HUDEP-2 (cell line): ENCODE data around the gene ABR.
"Not testable (repeated sequence)": the region's sequence is repeated elsewhere in the genome, so short reads cannot be mapped to it uniquely, and the experiment has no call there.

Experiments used
- DNase-seq, 76 experiments: peaks; one replicate each; lab custom pipeline; 2025; ENCODE audit not compliant: unreplicated experiment in 76 of 76; lab: John Stamatoyannopoulos, UW

The ABR gene

DNA sequence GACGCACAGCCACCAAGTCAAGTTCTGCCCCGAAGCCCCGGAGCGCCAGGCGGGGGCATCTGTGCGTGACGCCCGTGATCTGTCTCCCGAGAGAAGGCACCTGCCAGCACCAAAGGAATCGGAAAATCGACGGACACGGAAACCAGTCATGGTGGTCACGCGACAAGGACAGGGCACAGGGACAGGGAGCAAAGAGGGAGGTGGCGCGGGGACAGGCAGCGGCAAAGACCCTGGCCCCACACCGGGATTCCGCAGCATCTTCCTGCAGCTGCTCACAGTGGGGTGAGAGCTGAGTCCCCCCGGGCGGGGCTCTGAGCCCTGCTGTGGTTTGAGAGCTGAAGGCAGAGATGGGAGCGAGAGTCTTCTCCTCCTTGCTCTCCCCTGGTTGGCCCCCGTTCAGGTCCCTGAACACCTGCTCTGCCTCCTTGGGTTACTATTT, 56.4 kb downstream of the ABR start:
- DNase-seq: no peak

DNA sequence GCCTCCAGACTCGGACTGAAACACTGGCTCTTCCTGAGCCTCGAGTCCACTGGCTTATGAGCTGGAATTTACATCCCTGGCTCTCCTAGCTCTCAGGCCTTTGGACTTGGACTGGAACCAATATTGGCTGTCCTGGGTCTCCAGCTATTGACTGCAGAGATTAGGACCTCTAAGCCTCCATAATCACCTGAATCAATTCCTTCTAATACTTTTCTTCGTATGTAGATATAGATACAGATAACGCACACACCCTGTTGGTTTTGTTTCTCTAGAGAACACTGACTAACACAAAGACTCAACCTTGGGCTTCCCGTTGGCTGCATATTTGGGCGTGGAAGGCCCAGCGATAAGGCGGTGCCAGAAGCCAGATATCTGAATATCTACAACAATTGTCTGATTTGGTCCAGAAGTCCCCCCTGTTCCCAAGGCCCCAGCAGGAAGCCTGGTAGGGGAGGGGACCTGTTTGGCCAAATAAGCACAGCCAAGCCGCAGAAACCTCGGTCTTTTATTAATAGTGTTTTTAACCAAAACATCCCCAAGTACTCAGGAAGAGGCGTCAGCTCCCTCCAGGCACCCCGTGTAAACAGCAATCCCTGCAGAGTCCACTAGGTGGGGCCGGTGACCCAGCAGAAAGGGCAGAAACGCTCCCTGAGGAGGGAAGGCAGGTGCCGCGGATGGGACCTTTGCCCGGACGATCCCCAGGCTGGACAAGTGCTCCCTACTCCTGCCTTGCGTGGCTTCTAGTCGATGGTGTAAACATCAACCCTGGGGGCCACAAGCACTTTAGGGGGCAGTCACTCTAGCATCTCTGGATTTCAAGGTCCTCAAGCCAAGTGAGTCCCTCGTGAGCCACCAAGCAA, 57.0 kb downstream of the ABR start:
- peak in 69 of 76 experiments; percentile 12 to 83 (median 57) for DNase-seq

DNA sequence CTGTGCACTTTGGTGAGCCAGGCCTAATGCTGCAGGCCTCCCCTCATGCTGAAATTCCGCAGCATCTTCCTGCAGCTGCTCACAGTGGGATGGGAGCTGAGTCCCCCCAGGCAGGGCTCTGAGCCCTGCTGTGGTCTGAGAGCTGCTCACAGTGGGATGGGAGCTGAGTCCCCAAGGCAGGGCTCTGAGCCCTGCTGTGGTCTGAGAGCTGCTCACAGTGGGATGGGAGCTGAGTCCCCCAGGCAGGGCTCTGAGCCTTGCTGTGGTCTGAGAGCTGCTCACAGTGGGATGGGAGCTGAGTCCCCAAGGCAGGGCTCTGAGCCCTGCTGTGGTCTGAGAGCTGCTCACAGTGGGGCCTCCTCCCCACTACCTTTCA, 58.4 kb downstream of the ABR start:
- not testable (repeated sequence) for DNase-seq

DNA sequence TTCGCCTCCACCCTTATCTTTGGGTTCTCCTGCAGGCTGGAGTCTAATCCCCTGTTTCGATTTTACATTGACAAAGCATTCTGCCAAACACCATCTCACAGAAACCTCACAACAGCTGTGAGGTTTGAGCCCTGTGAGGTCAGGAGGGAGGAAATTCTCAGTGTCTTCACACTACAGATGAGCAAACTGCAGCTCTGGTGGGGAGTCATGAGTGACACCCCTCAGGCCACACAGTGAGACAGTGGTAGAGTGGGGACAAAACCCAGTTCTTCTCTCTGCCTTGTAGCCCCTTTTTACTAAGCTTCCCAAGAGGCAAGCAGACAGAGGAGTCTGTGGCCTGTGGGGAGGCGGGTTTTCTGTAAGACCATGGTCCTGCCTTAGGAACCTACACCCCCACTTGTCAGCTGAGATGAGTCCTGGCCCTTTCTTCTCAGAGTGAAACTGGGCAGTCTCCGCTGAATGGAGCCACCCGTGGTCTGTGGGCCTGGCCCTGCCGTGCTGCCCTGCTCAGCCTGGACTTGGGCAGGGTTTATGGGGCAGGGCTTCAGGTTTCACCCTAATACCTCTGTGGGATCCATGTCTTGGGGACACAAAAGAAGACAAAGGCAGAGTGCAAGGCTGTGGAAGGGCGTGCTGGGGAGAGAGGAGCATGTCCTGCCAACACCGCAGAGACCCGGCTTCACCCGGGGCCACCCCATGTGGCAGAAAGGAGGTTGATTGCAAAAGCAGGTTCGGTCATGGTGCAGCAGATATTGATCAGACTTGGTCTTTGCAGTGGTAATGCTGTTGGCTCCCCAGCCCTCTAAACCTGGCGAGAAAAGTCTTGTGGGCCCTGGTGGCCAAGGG, 59.0 kb downstream of the ABR start:
- no peak for DNase-seq

DNA sequence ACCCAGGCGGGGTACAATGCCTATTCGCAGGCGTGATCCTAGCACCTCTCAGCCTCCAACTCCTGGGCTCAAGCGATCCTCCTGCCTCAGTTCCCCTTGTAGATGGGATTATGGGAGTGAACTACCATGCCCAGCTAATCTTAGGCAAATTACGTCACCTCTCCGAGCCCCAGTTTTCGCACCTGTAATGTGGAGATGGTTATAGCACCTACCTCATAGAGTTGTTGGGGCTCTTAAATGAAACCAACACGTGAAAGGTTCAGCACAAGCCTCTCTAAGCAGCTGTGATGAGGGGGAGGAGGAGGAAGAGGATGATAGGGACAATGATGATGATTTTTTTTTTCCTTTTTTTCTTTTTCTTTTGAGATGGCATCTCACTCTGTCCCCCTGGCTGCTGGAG, 59.9 kb downstream of the ABR start:
- no peak for DNase-seq

DNA sequence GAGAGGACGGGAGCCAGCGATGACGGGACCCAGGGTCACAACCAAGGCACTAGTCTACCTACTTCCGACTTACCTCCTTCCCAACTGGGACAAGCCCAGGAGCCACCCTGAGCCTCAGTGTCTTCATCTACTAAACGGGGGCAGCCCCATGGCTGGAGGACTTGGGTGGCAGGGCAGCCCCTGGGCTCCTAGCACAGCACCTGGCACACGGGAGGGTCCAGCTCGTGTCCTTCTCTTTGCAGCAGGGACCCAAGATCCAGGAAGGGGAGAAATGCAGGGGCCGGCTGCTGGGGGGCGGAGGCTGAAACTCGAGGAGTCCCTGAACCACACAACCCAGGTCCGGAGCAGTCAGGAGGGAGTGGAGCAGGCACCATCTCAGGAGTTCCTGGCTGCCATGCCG, 63.2 kb downstream of the ABR start:
- DNase-seq: no peak

DNA sequence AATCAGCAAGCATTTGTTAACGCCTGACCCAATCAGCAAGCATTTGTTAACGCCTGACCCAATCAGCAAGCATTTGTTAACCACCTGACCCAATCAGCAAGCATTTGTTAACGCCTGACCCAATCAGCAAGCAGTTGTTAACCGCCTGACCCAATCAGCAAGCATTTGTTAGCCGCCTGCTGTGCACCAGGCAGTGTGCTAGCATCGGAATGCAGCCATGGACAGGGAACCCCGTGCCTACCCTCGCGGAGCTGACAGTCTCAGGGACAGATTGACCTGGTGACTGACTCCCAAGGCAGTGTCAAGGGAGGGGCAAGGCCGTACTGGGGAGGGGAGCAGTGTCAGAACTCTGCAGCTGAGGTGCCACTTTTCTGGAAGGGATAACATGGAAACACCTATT, 66.9 kb downstream of the ABR start:
- no peak for DNase-seq

DNA sequence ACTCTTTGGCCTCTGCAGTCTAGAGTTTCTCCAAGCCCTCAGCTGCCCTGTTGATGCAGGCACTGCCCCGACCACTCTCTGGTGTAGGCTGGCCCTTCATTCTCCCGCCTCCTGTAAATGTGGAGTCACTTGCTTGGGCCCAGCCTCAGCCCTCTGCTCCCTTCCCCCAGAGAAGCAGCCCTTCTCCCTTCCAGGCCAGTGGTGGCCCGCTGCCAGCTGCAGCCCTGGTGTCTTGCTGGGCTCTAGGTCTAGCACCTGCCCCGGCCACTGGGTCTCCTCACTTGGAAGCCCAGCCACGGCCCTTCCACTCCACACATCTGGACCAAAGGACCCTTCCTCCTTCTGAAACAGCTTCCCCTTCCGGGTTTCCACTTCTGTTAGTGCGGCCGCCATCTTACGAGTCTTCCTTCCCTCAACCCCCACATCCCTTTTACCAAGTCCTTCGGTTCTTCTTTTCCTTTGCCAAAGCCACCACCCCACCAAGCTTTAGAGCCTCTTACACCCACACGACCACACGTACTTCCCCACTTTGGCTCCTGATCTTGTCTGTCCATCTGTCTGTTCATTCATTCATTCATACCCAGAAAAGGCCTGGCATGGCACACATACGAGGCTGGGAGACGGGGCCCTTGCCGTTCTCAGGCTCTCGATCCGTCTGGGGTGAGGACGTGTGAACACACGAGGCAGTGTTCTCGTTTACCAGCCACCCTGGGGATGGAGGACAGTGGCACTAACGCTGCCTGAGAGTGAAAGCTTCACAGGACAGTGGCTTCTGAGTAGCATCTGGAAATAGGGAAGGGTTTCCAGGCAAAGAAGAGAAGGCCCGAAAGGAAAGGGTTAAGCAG, 68.0 kb downstream of the ABR start:
- peak in 3 of 76 experiments; percentile 1 to 21 (median 2) for DNase-seq

DNA sequence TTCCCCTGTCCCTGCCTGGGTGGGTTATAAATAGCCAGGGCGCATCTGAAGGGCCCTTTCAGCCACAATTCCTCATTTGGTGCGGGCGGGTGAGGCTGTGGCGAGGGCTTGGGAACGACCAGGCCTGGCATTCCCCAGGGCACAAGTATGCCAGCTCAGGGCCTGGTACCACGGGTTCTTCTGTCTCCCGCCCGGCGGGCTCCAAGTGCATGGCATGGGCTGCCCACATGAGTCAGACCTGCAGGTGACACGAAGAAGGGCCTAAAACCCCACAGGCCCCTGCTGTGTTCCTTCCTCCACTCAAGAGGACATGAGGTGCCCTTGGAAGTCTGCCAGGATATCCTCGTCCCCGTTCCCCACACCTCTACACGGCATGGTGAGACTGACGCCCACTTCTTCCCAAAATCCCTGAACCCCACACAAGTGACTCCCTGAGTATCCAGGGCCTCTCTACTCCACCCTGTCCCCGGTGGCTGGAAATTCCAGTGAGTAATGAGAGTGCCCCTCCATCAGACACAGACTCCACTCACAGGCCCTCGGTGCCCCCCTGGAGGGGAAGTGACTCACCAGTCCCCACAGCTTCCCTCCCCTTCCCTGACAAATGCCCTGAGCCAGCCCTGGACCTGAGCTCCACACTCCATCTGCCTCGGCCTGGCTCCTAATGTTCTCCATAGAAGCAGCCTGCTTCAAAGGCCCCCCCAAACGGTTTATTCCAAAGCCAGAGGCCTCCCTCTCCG, 68.8 kb downstream of the ABR start:
- DNase-seq: no peak

DNA sequence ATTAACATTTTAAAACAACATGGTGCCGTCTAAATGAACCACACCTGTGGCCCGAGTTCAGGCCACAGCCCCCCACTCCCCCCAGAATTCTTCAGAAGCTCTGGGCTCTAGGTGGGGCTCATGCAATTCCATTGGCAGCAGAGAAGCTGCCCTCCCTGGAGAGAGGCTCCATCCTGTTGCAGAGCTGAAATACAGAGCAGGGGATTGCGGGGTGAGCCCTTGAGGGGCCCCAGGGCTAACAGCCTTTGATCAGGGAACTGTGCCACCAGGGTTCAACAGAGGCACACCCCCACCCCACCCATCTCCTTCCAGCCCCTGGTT, 69.3 kb downstream of the ABR start:
- DNase-seq: no peak

DNA sequence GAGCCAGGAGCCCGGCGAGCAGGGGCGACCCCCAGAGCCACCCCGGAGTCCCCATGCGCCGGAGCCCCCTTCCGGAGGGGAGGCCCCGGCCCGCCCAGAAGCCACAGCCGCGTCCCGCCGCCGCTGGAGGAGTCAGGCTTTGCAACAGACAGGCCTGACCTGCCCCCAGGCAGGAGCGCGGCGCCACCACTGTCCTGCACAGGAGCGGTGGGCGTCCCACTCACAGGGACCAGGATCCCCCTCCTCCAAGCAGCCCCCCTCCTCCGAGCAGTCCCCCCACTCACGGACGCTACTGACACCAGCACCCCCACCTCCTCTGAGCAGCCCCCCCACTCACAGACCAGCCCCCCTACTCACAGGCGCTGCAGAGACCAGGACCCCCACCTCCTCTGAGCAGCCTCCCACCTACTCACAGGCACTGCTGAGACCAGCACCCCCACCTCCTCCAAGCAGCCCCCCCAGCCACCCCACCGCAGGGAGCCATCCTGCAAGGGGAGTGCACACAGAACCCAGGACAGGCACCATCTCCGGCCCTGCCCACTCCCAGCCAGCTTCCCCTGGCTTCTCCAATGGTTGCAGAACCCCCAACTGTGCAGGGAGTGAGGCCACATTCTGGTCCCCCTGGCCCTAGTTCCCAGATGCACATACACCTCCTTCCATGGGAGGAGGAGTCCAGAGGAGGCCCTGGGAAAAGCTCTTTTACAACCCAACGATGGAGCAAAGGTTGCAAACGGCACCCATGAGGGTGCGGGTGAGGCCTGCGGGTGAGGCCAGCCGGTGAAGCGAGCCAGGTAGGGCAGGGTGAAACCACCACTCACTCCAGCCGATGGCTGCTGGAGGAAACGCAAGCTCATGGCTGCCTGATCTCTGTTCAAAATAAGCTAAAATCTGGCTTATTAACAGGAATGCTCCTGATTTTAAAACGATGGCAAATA, 69.9 kb downstream of the ABR start:
- DNase-seq: peak in 5 of 76 experiments; percentile 9 to 41 (median 32)

DNA sequence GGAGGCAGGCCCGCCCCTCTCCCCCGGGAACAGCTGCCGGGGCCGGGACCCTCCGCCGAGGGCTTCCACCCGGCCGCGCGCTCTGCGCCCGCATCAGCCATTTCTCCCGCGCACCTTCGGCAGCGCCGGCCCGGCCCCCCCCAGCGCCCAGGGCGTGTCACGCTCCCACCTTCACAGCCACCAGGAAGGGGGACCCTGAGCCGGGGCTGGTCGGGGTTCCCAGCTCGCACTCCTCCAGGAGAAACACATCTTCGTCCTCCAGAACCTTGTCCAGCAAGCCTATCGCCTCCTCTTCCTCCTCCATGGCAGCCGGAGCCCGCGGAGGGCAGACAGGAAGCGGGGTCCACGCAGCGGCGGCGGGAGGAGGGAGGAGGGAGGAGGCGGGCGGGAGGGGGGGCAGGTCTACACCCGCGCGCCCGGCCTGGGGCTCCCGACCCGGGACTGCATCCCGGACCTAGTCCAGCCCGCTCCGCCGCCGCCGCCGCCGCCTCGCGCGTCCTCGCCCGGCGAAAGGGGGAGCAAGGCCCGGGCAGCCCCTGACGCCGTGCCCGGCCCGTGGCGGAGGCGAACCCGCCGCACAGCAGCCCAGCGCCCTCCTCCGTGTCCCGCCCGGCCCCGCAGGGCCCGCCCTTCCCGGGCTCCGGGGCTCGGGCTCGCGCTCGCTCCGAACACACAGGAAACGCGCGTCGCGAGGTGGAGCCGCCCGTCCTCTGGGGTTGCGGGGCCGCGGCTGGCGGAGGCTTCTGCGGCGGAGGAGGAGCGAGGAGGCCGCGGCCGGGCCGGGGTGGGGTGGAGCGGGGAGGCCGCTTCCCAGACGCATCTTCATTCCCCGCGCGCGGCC, 70.8 kb downstream of the ABR start:
- DNase-seq: peak in 19 of 76 experiments; percentile 7 to 41 (median 17)

DNA sequence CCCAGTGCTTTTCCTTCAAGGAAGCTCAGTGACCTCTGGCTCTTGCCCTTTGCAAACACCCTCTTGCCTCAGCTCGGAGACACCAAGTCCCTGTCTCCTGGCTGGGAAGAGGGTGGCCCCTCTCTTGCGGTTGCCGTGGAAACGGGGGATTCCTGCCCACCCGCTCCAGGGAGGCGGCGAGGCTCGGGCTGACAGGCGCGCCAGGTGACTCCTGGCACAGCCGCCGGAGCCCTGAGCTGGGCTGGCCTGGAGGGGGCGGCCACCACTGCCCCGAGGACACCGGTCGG, 71.4 kb downstream of the ABR start:
- no peak for DNase-seq

DNA sequence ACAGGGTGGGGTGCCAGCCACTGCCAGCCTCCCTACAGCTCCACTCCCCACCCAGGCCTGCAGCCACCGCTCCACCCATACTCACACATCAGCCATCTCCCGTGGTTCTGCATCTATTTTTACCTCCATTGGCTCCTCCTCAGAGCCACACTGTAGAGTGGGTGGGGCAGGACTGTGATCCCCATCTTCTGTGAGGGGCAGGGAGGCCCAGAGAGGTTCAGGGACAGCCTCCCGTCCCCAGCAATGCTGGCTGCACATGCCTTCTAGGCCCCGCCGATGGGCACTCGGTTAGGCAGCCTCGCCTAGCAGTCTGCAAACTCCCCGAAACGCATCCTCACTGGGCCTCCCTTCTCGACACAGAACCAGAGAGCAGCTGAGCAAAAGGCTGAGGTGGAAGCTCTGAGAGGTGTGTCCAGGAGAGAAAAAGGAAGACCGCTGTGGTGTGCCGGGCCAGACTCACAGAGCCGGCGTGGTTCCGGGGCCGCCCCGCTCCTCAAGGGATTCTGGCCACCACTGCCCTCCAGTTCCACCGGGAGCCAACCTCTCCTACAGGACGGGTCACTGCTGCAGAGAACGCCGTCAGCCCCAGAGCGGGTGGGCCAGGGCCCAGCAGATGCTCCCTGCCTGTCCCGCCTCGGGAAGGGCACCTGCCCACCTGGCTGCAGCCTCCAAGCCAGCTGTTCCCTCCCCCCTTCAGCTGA, 71.9 kb downstream of the ABR start:
- no peak for DNase-seq

DNA sequence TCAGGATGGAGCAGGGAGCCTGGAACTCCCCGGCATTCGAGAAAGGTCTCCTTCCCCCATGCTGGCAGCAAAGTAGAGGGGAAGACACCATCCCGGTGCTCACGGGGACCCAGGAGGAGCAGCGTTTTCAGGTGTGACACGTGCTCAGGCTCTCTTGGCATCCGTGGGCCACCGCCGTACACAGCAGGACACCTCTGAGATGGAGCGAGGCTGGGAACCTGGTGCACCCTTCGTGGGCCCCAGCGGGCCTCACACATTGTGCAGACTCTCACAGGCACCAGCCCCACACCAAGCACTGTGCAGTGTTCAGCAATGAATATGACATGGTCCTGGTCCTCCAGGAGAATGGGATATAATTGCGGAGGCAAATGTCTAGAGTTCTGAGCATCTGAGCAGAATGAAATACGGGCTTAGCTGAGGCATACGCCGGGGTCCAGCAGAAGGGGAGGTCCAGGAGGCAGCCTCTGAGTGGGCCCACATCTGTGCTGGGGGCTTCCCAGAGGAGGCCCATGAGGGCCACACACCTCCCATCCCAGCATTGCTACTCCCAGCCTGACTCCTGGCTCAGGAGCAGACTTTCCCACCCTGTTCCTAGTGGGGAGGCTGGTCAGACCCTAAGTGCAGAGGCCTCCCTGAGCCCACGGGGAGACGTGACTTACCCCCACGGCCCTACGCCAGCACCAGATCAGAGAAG, 72.6 kb downstream of the ABR start:
- no peak for DNase-seq

DNA sequence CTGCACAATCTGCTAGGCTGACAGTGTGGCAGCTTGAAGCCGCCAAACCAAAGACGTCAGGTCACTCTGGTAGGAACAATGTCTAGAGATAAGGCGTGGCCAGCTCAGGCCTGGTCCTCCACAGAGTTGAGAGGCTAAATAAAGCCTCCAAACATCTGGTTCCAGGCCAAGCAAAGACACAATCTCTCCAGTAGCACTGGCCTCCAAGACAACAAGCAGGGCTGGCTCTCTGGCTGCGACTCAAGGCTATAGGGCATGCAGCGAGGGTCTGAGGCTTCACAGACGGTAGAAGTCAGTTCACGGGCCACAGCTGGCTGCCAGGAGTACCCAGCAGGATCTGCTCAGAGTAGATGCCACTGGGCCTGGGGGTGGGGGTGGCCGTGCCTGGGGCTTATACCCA, 75.6 kb downstream of the ABR start:
- peak in 1 of 76 experiments; percentile 20 for DNase-seq

DNA sequence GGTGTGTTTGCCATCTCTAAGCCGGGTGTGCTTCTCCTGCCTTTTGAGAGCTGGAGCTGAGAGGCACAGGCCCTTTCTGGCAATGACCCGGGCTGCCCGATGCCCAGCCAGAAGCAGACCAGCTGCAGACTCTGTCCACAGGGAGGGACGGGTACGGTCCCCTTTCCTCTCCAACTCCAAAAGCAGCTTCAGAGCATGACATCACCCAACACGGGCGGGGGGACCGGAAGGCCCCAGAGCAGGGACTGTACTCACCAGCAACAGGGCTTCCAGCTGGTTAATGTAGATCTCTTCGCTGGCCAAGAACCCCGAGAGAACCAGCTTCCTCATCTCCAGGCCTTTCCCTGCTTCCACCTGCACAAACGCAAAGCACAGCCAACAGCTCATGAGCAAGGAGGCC, 79.4 kb downstream of the ABR start:
- DNase-seq: no peak
